HepG2 (cell line): ENCODE measurements around the gene FASLG. TPM values are rescaled to one million over a fixed set of nuclear protein-coding genes. Genes with fewer than 3 reads are reported as not detected.

Experiments used
- ATAC-seq: fragments of 200-7000 bp; cut with Tn5 transposase; 3 replicates; pipeline ENCODE4 v1.9.1; 2020; ENCODE audit warnings: mild to moderate bottlenecking, moderate library complexity
- BruUV-seq: library from RNA; stranded (reverse); fragments of 400-500 nt; replicated peaks from 2 replicates; lab custom pipeline; 2021; lab: Mats Ljungman, UMichigan
- CTCF ChIA-PET: fragments of 300-600 bp; formaldehyde crosslinking; extraction: SDS; loops from one replicate; lab custom pipeline; 2021; ENCODE audit warnings: low total read pairs, inconsistent platforms, low intra/inter-chr PET ratio; lab: Yijun Ruan, JAX
- POLR2A ChIA-PET: fragments of 350-600 bp; sonication (Branson Sonifier 250); formaldehyde crosslinking; loops from one replicate; lab custom pipeline; 2020; ENCODE audit warnings: antibody characterized with exemption, inconsistent platforms; lab: Yijun Ruan, JAX
- DNase-seq: peaks from one replicate; pipeline ENCODE4 v3.0.0-alpha.2; 2015; ENCODE audit warnings: low spot score
- FAIRE-seq: peaks from 3 replicates; lab custom pipeline; 2011; peaks lifted over from hg19 to GRCh38; lab: Jason Lieb, UNC
- H2AFZ ChIP-seq: one replicate; pipeline ENCODE4 v1.6.1; 2011; ENCODE audit warnings: low read length, inconsistent platforms
- H3K27ac ChIP-seq: fragments of 300-600 bp; 3 replicates; pipeline ENCODE4 v1.8.0; 2011; ENCODE audit warnings: mixed run types, mild to moderate bottlenecking, mixed read lengths, low read length, inconsistent platforms; ENCODE audit not compliant: insufficient read depth; ENCODE audit errors: extremely low read length
- H3K27me3 ChIP-seq, 2 experiments: fragments of 200-600 bp in 1 of 2; 2 replicates in 1 of 2; 3 replicates in 1 of 2; pipeline versions ENCODE4 v1.6.0 to v1.8.0; 2011; ENCODE audit warnings: low read length in 2 of 2, mild to moderate bottlenecking in 2 of 2, moderate library complexity in 2 of 2, inconsistent platforms in 1 of 2; ENCODE audit not compliant: insufficient read depth in 2 of 2, control insufficient read depth in 1 of 2
- H3K36me3 ChIP-seq, 2 experiments: fragments of 200-600 bp in 1 of 2; replicated peaks in 1 of 2; 2 replicates in 1 of 2; 3 replicates in 1 of 2; pipeline versions ENCODE4 v1.5.1 to v1.8.0; 2011; ENCODE audit warnings: low read length in 2 of 2, inconsistent platforms in 1 of 2; ENCODE audit not compliant: insufficient read depth in 2 of 2, control insufficient read depth in 1 of 2
- H3K4me1 ChIP-seq: 2 replicates; pipeline ENCODE4 v1.5.1; 2012; ENCODE audit warnings: low read length, inconsistent platforms; ENCODE audit not compliant: insufficient read depth
- H3K4me2 ChIP-seq: 2 replicates; pipeline ENCODE4 v1.6.0; 2011; ENCODE audit warnings: low read depth, low read length, inconsistent platforms
- H3K4me3 ChIP-seq, 3 experiments: fragments of 200-600 bp in 1 of 3; sonication (generic), shearing (Covaris generic) in 1 of 3; replicated peaks in 1 of 3; 2 replicates each; pipeline ENCODE4 v1.5.1; 2011 to 2016; ENCODE audit warnings: low read length in 3 of 3, inconsistent platforms in 2 of 3, low read depth in 2 of 3, mild to moderate bottlenecking in 2 of 3, control low read depth in 1 of 3, mixed read lengths in 1 of 3; ENCODE audit not compliant: insufficient read depth in 1 of 3
- H3K79me2 ChIP-seq: one replicate; pipeline ENCODE4 v1.6.1; 2011; ENCODE audit warnings: low read length, inconsistent platforms; ENCODE audit not compliant: insufficient read depth
- H3K9ac ChIP-seq: 2 replicates; pipeline ENCODE4 v1.6.0; 2011; ENCODE audit warnings: mild to moderate bottlenecking, low read depth, low read length, inconsistent platforms; ENCODE audit not compliant: insufficient read depth
- H3K9me3 ChIP-seq: 2 replicates; pipeline ENCODE4 v1.5.1; 2012; ENCODE audit warnings: mild to moderate bottlenecking, low read length
- H4K20me1 ChIP-seq: 2 replicates; pipeline ENCODE4 v1.6.0; 2011; ENCODE audit warnings: inconsistent platforms, mild to moderate bottlenecking, low read length, moderate library complexity; ENCODE audit not compliant: insufficient read depth
- DPF2 ChIP-seq: sonication (generic); formaldehyde crosslinking; IDR thresholded peaks from 2 replicates; pipeline ENCODE4 v1.4.0; 2020; ENCODE audit warnings: mild to moderate bottlenecking, low read depth, missing genetic modification reagents, borderline replicate concordance
- HOXA7 ChIP-seq: sonication (generic); formaldehyde crosslinking; IDR thresholded peaks from 2 replicates; pipeline ENCODE4 v1.8.1; 2022; ENCODE audit warnings: mild to moderate bottlenecking, missing genetic modification reagents, moderate library complexity
- IKZF4 ChIP-seq: sonication (generic); formaldehyde crosslinking; IDR thresholded peaks from 2 replicates; pipeline ENCODE4 v1.5.1; 2020; ENCODE audit warnings: borderline replicate concordance, mild to moderate bottlenecking, low read depth, missing genetic modification reagents; ENCODE audit errors: not compliant biosample characterization
- NR1H2 ChIP-seq: sonication (generic); formaldehyde crosslinking; IDR thresholded peaks from 2 replicates; pipeline ENCODE4 v1.8.1; 2022; ENCODE audit warnings: low read depth, missing genetic modification reagents, borderline replicate concordance
- NR2C2 ChIP-seq: sonication (generic); formaldehyde crosslinking; IDR thresholded peaks from 2 replicates; pipeline ENCODE4 v1.4.0; 2020; ENCODE audit warnings: missing genetic modification reagents, mild to moderate bottlenecking, moderate library complexity, borderline replicate concordance
- PRDM4 ChIP-seq: sonication (generic); formaldehyde crosslinking; IDR thresholded peaks from 2 replicates; pipeline ENCODE4 v1.9.0; 2021; ENCODE audit warnings: missing genetic modification reagents, borderline replicate concordance
- RXRB ChIP-seq: IDR thresholded peaks from 2 replicates; pipeline ENCODE4 v1.6.1; 2016; ENCODE audit warnings: borderline replicate concordance, missing genetic modification reagents, missing compliant biosample characterization
- TEAD2 ChIP-seq: sonication (generic); formaldehyde crosslinking; IDR thresholded peaks from 2 replicates; pipeline ENCODE4 v1.9.0; 2021; ENCODE audit warnings: missing genetic modification reagents
- ZNF207 ChIP-seq: fragments of 450-650 bp; IDR thresholded peaks from 2 replicates; pipeline ENCODE4 v1.6.1; 2016; ENCODE audit warnings: antibody characterized with exemption, borderline replicate concordance
- ZNF225 ChIP-seq: sonication (generic); formaldehyde crosslinking; IDR thresholded peaks from 2 replicates; pipeline ENCODE4 v1.4.0; 2020; ENCODE audit warnings: mild to moderate bottlenecking, missing genetic modification reagents
- ZNF260 ChIP-seq: sonication (generic); formaldehyde crosslinking; IDR thresholded peaks from 2 replicates; pipeline ENCODE4 v1.4.0; 2020; ENCODE audit warnings: missing genetic modification reagents, low read depth, mild to moderate bottlenecking, borderline replicate concordance
- WGBS: methylation state at CpG from one replicate; pipeline ENCODE4 v1.1.6; 2017; ENCODE audit warnings: low lambda C conversion rate; 5-methylcytosine and 5-hydroxymethylcytosine counted together
- in situ Hi-C: cut with HindIII; loops from 2 replicates; pipeline ENCODE4 v1.10.0; 2017; ENCODE audit warnings: low pct_unique_long_range_greater_than_20kb; ENCODE audit not compliant: extremely low pct_ligation_motif_present
- intact Hi-C: fragments of 100-400 bp; cut with micrococcal nuclease; formaldehyde crosslinking; loops from one replicate; pipeline ENCODE4 v1.10.0; 2022; ENCODE audit not compliant: unreplicated experiment
- polyA plus RNA-seq, 8 experiments: library from polyadenylated mRNA; depleted of rRNA in 3 of 8; stranded (reverse) in 7 of 8; unstranded in 1 of 8; fragments of >200 nt; fragmentation: Illumina TruSeq in 4 of 8; extraction: Trizol in 4 of 8; gene quantifications; 2 replicates each; pipeline versions ENCODE4 v1.2.1 to v1.2.3, GENCODE V29; 2011 to 2016; ENCODE audit warnings: low read depth in 4 of 8, missing spikeins in 1 of 8, mixed read lengths in 1 of 8; ENCODE audit not compliant: insufficient read depth in 1 of 8
- total RNA-seq, 5 experiments: library from RNA; depleted of rRNA; stranded (reverse); fragments of >200 nt; fragmentation: Illumina TruSeq; extraction: Trizol; gene quantifications; 2 replicates each; pipeline ENCODE4 v1.2.3, GENCODE V29; 2016; ENCODE audit warnings: low read depth in 1 of 5

The FASLG gene
- total and polyA plus RNA-seq, 2 of the 13 experiments (the other 11 are each of a cell fraction or from before 2014, with no cell fraction given), result 0.08 TPM; not detected in 1

GRCh38 chr1:172704001-172704400 is 45.1 kb downstream of the FASLG start:
- H3K9me3 ChIP-seq, result no peaks in the 10 kb centered on the region
- H4K20me1 ChIP-seq, result no peaks in the 10 kb centered on the region
- in situ Hi-C loops, result no loop called here
- no peak overlapping the region for H3K4me2 ChIP-seq
- no peaks in the 10 kb centered on the region for H3K79me2 ChIP-seq
- intact Hi-C loops, result no loop called here
- H3K9ac ChIP-seq, result no peak overlapping the region
- ATAC-seq (no peak), DNase-seq (no peak), FAIRE-seq (no peak)
- H3K36me3 ChIP-seq, result no peaks in the 10 kb centered on the region
- TF ChIP-seq HOXA7 (CRISPR knock-in tag), result no peak
- TF ChIP-seq DPF2 (CRISPR knock-in tag), result no peak
- TF ChIP-seq ZNF207, result no peak
- no peak for TF ChIP-seq ZNF260 (CRISPR knock-in tag)
- CTCF ChIA-PET, result no interaction called here
- H3K4me3 ChIP-seq, result no peak overlapping the region
- peaks cover 0 to 6% of the 10 kb centered on the region in 2 experiments; a peak in 1 of 5 replicates for H3K27me3 ChIP-seq
- 0% methylated on average over 1 of the region's 1 CpG for WGBS
- H2AFZ ChIP-seq, result no peak overlapping the region
- POLR2A ChIA-PET, result no interaction called here
- H3K4me1 ChIP-seq, result no peaks in the 10 kb centered on the region
- no peak overlapping the region for H3K27ac ChIP-seq
- no TSS peak for BruUV-seq

GRCh38 chr1:172704420-172705210 is 45.7 kb downstream of the FASLG start:
- 10% methylated on average over 2 of the region's 2 CpGs for WGBS
- no peak overlapping the region for H3K27ac ChIP-seq
- no peaks in the 10 kb centered on the region for H3K36me3 ChIP-seq
- no peak overlapping the region for H3K9ac ChIP-seq
- DNase-seq, result no peak
- peaks cover 0 to 6% of the 10 kb centered on the region in 2 experiments; a peak in 1 of 5 replicates for H3K27me3 ChIP-seq
- intact Hi-C loops, result no loop called here
- H3K79me2 ChIP-seq, result no peaks in the 10 kb centered on the region
- FAIRE-seq, result no peak
- H3K4me2 ChIP-seq, result no peak overlapping the region
- CTCF ChIA-PET, result no interaction called here
- H3K9me3 ChIP-seq, result no peaks in the 10 kb centered on the region
- in situ Hi-C loops, result no loop called here
- no peak for ATAC-seq
- no peaks in the 10 kb centered on the region for H4K20me1 ChIP-seq
- POLR2A ChIA-PET, result no interaction called here
- no TSS peak for BruUV-seq
- no peak overlapping the region for H2AFZ ChIP-seq
- H3K4me1 ChIP-seq, result no peaks in the 10 kb centered on the region
- no peak overlapping the region for H3K4me3 ChIP-seq
- TF ChIP-seq IKZF4 (CRISPR knock-in tag), result no peak
- TF ChIP-seq RXRB, result no peak
- no peak for TF ChIP-seq TEAD2 (CRISPR knock-in tag)
- TF ChIP-seq NR1H2 (CRISPR knock-in tag), result no peak
- TF ChIP-seq ZNF225 (CRISPR knock-in tag), result no peak
- no peak for TF ChIP-seq NR2C2 (CRISPR knock-in tag)
- no peak for TF ChIP-seq PRDM4 (CRISPR knock-in tag)
